Gastrocnemius medialis (tissue), 4 donors: ENCODE data around the gene CLEC2D. TPM values are rescaled to one million over a fixed set of nuclear protein-coding genes. Genes with fewer than 3 reads are reported as not detected.
"Not testable (repeated sequence)": the region's sequence is repeated elsewhere in the genome, so short reads cannot be mapped to it uniquely, and the experiment has no call there.

Experiments
- ATAC-seq, 2 donors: fragments of 150-250 bp; one replicate each; pipeline ENCODE4 v1.9.1; 2016
- DNase-seq, 2 donors: peaks; one replicate each; pipeline ENCODE4 v3.0.0-alpha.2; 2019
- H3K27ac ChIP-seq, 4 donors: fragments of 200-600 bp; sonication (generic); 1 replicate in 1 of 4; 2 replicates in 3 of 4; pipeline ENCODE4 v1.5.1; 2016 to 2018; ENCODE audit warnings: mild to moderate bottlenecking in 2 of 4, moderate library complexity in 1 of 4
- H3K27me3 ChIP-seq, 3 donors: fragments of 200-600 bp; sonication (generic) in 2 of 3; 1 replicate in 1 of 3; 2 replicates in 2 of 3; pipeline versions ENCODE4 v1.5.1 to v1.6.0; 2016 to 2019; ENCODE audit warnings: mild to moderate bottlenecking in 1 of 3, moderate library complexity in 1 of 3
- H3K36me3 ChIP-seq, 2 donors: fragments of 200-600 bp; sonication (generic) in 1 of 2; one replicate each; pipeline ENCODE4 v1.5.1; 2017 to 2018
- H3K4me1 ChIP-seq, 2 donors: fragments of 200-600 bp; sonication (generic) in 1 of 2; one replicate each; pipeline ENCODE4 v1.5.1; 2016 to 2017; ENCODE audit warnings: mild to moderate bottlenecking in 2 of 2
- H3K4me3 ChIP-seq, 4 donors: fragments of 200-600 bp; sonication (generic) in 3 of 4; 1 replicate in 1 of 4; 2 replicates in 3 of 4; pipeline ENCODE4 v1.5.1; 2016 to 2019; ENCODE audit warnings: mild to moderate bottlenecking in 2 of 4
- H3K9me3 ChIP-seq, 3 donors: fragments of 200-600 bp; sonication (generic) in 2 of 3; 1 replicate in 1 of 3; 2 replicates in 2 of 3; pipeline ENCODE4 v1.5.1; 2016 to 2019
- POLR2A ChIP-seq, 2 donors: fragments of 450-650 bp; IDR thresholded peaks; one replicate each; pipeline ENCODE4 v1.6.1; 2017; ENCODE audit warnings: antibody characterized with exemption in 2 of 2, mild to moderate bottlenecking in 2 of 2, moderate library complexity in 2 of 2
- in situ Hi-C, 4 donors: fragments of 200-750 bp; cut with MboI; loops; one replicate each; pipeline versions ENCODE4 v1.15.0 to v1.8.0; 2017; ENCODE audit warnings: low sequenced_read_pairs in 4 of 4
- intact Hi-C: fragments of 100-400 bp; cut with DNase I; formaldehyde crosslinking; loops from one replicate; pipeline ENCODE4 v1.15.1; 2023; ENCODE audit warnings: low total_unique reads
- total RNA-seq, 4 donors: library from RNA; depleted of rRNA; stranded (reverse); fragments of >200 nt; gene quantifications; one replicate each; pipeline versions ENCODE4 v1.1.0 to v1.2.3, GENCODE V29; 2016
- TF ChIP-seq, protein P1 (sequence below), 5 experiments: fragments of 450-650 bp in 3 of 5; fragments of 200-600 bp in 2 of 5; sonication (generic) in 2 of 5; IDR thresholded peaks in 4 of 5; conservative IDR thresholded peaks in 1 of 5; 1 replicate in 4 of 5; 2 replicates in 1 of 5; pipeline ENCODE4 v1.5.1; 2016 to 2019; ENCODE audit warnings: antibody characterized with exemption in 5 of 5, mild to moderate bottlenecking in 3 of 5, moderate library complexity in 3 of 5

CLEC2D gene
- total RNA-seq, 4 donors from 2014 or later: 0.29 to 2.1 (median 0.58) TPM

GRCh38 chr12:9667403-9668160 lies 1.9 kb upstream of the CLEC2D start:
- ATAC-seq (no peak), DNase-seq (no peak)
- TF ChIP-seq, protein P1, sequence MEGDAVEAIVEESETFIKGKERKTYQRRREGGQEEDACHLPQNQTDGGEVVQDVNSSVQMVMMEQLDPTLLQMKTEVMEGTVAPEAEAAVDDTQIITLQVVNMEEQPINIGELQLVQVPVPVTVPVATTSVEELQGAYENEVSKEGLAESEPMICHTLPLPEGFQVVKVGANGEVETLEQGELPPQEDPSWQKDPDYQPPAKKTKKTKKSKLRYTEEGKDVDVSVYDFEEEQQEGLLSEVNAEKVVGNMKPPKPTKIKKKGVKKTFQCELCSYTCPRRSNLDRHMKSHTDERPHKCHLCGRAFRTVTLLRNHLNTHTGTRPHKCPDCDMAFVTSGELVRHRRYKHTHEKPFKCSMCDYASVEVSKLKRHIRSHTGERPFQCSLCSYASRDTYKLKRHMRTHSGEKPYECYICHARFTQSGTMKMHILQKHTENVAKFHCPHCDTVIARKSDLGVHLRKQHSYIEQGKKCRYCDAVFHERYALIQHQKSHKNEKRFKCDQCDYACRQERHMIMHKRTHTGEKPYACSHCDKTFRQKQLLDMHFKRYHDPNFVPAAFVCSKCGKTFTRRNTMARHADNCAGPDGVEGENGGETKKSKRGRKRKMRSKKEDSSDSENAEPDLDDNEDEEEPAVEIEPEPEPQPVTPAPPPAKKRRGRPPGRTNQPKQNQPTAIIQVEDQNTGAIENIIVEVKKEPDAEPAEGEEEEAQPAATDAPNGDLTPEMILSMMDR (IDR thresholded peaks at IDR 0.05 in 4 of 5, conservative IDR thresholded peaks at IDR 0.05 in 1 of 5): no peak
- no peak for TF ChIP-seq POLR2A (IDR thresholded peaks at IDR 0.05)
- H3K27ac ChIP-seq: no peak overlapping the region
- no peaks in the 10 kb centered on the region for H3K27me3 ChIP-seq
- no peak overlapping the region for H3K4me3 ChIP-seq
- in situ Hi-C loops: no loop called here
- no peaks in the 10 kb centered on the region for H3K36me3 ChIP-seq
- no peaks in the 10 kb centered on the region for H3K9me3 ChIP-seq
- intact Hi-C loops: no loop called here
- H3K4me1 ChIP-seq: no peaks in the 10 kb centered on the region

- DNase-seq: no peak
- H3K27ac ChIP-seq: no peak overlapping the region
- intact Hi-C loops (no loop called here), in situ Hi-C loops (no loop called here)
- H3K36me3 ChIP-seq: no peaks in the 10 kb centered on the region
- no peaks in the 10 kb centered on the region for H3K27me3 ChIP-seq
- H3K4me3 ChIP-seq: no peak overlapping the region
- no peak for ATAC-seq
- H3K9me3 ChIP-seq: no peaks in the 10 kb centered on the region
- no peaks in the 10 kb centered on the region for H3K4me1 ChIP-seq
- no peak for TF ChIP-seq POLR2A (IDR thresholded peaks at IDR 0.05)
- TF ChIP-seq, protein P1 (IDR thresholded peaks at IDR 0.05 in 4 of 5, conservative IDR thresholded peaks at IDR 0.05 in 1 of 5): no peak
Observed at GRCh38 chr12:9668161-9669018, 1.1 kb upstream of the CLEC2D start.

- in situ Hi-C loops: no loop called here
- DNase-seq: no peak
Observed at GRCh38 chr12:9669019-9669326, 540 bp upstream of the CLEC2D start.

GRCh38 chr12:9672340-9672739 lies 2.8 kb downstream of the CLEC2D start:
- intact Hi-C loops, DNase-seq, ATAC-seq, H3K36me3 ChIP-seq, H3K9me3 ChIP-seq, in situ Hi-C loops, H3K27me3 ChIP-seq, H3K4me3 ChIP-seq, H3K4me1 ChIP-seq, H3K27ac ChIP-seq: not testable (repeated sequence)

More at GRCh38 chr12:9669019-9669326, 540 bp upstream of the CLEC2D start:
- TF ChIP-seq POLR2A (IDR thresholded peaks at IDR 0.05): no peak
- TF ChIP-seq, protein P1 (IDR thresholded peaks at IDR 0.05 in 4 of 5, conservative IDR thresholded peaks at IDR 0.05 in 1 of 5): no peak
- no peaks in the 10 kb centered on the region for H3K27me3 ChIP-seq
- no peak overlapping the region for H3K27ac ChIP-seq
- H3K9me3 ChIP-seq: no peaks in the 10 kb centered on the region
- intact Hi-C loops: no loop called here
- H3K36me3 ChIP-seq: no peaks in the 10 kb centered on the region
- ATAC-seq: no peak
- no peak overlapping the region for H3K4me3 ChIP-seq
- no peaks in the 10 kb centered on the region for H3K4me1 ChIP-seq
